HEK293T (cell line): Measurements from ENCODE around the gene KCNJ2.

Experiments
- CTCF ChIA-PET: fragments of 350-600 bp; formaldehyde crosslinking; extraction: SDS; loops from one replicate; lab custom pipeline; 2021; ENCODE audit warnings: antibody characterized with exemption, inconsistent platforms; lab: Yijun Ruan, JAX
- POLR2A ChIA-PET: fragments of 350-600 bp; formaldehyde crosslinking; extraction: SDS; loops from one replicate; lab custom pipeline; 2020; ENCODE audit warnings: antibody characterized with exemption, inconsistent platforms; lab: Yijun Ruan, JAX
- DNase-seq: peaks from one replicate; pipeline ENCODE4 v3.0.0; 2012; ENCODE audit warnings: mixed read lengths; ENCODE audit errors: extremely low spot score
- ARNT ChIP-seq: fragments of 450-650 bp; IDR thresholded peaks from 2 replicates; pipeline ENCODE4 v1.6.1; 2017; ENCODE audit warnings: mild to moderate bottlenecking
- BHLHE40 ChIP-seq: fragments of 450-650 bp; IDR thresholded peaks from 2 replicates; pipeline ENCODE4 v1.6.1; 2016; ENCODE audit warnings: mild to moderate bottlenecking, moderate library complexity, borderline replicate concordance
- CTBP1 ChIP-seq: fragments of 450-650 bp; IDR thresholded peaks from 2 replicates; pipeline ENCODE4 v1.6.1; 2016; ENCODE audit warnings: borderline replicate concordance
- ELF4 ChIP-seq: fragments of 450-650 bp; IDR thresholded peaks from 2 replicates; pipeline ENCODE4 v1.6.1; 2017; ENCODE audit warnings: antibody characterized with exemption
- FOXA1 ChIP-seq: fragments of 450-650 bp; IDR thresholded peaks from 2 replicates; pipeline ENCODE4 v1.6.1; 2016; ENCODE audit warnings: mild to moderate bottlenecking
- FOXK2 ChIP-seq: fragments of 450-650 bp; IDR thresholded peaks from 2 replicates; pipeline ENCODE4 v1.6.1; 2016; ENCODE audit warnings: mild to moderate bottlenecking
- FOXM1 ChIP-seq: fragments of 450-650 bp; IDR thresholded peaks from 2 replicates; pipeline ENCODE4 v1.6.1; 2017; ENCODE audit warnings: mild to moderate bottlenecking, borderline replicate concordance
- HDGF ChIP-seq: fragments of 450-650 bp; IDR thresholded peaks from 2 replicates; pipeline ENCODE4 v1.6.1; 2017; ENCODE audit warnings: antibody characterized with exemption, borderline replicate concordance
- L3MBTL2 ChIP-seq: fragments of 450-650 bp; conservative IDR thresholded peaks from 2 replicates; pipeline ENCODE4 v1.6.1; 2016; ENCODE audit warnings: mild to moderate bottlenecking
- LEF1 ChIP-seq: fragments of 450-650 bp; IDR thresholded peaks from 2 replicates; pipeline ENCODE4 v1.6.1; 2017; ENCODE audit warnings: mild to moderate bottlenecking, borderline replicate concordance
- NFRKB ChIP-seq: fragments of 450-650 bp; IDR thresholded peaks from 2 replicates; pipeline ENCODE4 v1.6.1; 2016; ENCODE audit warnings: mild to moderate bottlenecking, moderate library complexity
- SP1 ChIP-seq: fragments of 450-650 bp; IDR thresholded peaks from 2 replicates; pipeline ENCODE4 v1.6.1; 2017
- SUZ12 ChIP-seq: fragments of 450-650 bp; IDR thresholded peaks from 2 replicates; pipeline ENCODE4 v1.6.1; 2016; ENCODE audit warnings: mild to moderate bottlenecking
- TARDBP ChIP-seq: fragments of 450-650 bp; IDR thresholded peaks from 2 replicates; pipeline ENCODE4 v1.6.1; 2016
- ZNF384 ChIP-seq: fragments of 450-650 bp; IDR thresholded peaks from 2 replicates; pipeline ENCODE4 v1.6.1; 2016
- TF ChIP-seq, protein P1 (sequence below): fragments of 450-650 bp; IDR thresholded peaks from 2 replicates; pipeline ENCODE4 v1.6.1; 2016

The KCNJ2 gene

DNA sequence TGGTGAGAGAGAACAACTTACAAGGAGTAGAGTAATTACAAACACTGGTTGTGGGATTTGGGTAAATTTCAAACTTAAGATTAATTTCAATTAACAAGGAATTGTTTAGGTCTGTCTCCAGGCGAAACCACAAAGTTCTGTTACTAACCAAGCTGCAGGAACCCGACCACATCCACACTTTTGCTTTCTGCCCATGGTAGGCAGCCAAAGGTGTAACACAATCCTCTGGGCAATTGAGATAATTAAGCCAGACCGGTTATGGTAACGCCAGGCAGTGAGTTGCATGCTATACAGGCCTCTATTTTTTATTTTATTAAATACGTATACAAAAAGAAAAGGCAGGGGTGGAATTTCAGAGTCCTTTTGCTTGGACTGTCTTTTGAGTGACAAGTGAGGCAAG, 12.0 kb downstream of the KCNJ2 start:
- no peak for DNase-seq
- ChIA-PET CTCF (no interaction called here), POLR2A (no interaction called here)
- TF ChIP-seq ARNT (no peak), L3MBTL2 (no peak), FOXK2 (no peak), ELF4 (no peak), ZNF384 (no peak)

- CTCF ChIA-PET = no interaction called here
- POLR2A ChIA-PET = no interaction called here
Observed at GRCh38 chr17:70181866-70182265, 12.5 kb downstream of the KCNJ2 start.

GRCh38 chr17:70183508-70183907, 14.2 kb downstream of the KCNJ2 start:
- ChIA-PET POLR2A (no interaction called here), CTCF (no interaction called here)
- no peak for DNase-seq
- TF ChIP-seq HDGF (no peak), ARNT (no peak), FOXA1 (no peak), CTBP1 (no peak), TARDBP (no peak), ELF4 (no peak), L3MBTL2 (no peak), SP1 (no peak)
- TF ChIP-seq, protein P1, sequence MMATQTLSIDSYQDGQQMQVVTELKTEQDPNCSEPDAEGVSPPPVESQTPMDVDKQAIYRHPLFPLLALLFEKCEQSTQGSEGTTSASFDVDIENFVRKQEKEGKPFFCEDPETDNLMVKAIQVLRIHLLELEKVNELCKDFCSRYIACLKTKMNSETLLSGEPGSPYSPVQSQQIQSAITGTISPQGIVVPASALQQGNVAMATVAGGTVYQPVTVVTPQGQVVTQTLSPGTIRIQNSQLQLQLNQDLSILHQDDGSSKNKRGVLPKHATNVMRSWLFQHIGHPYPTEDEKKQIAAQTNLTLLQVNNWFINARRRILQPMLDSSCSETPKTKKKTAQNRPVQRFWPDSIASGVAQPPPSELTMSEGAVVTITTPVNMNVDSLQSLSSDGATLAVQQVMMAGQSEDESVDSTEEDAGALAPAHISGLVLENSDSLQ = no peak

More at GRCh38 chr17:70181866-70182265, 12.5 kb downstream of the KCNJ2 start:
- no peak for TF ChIP-seq LEF1
- no peak for TF ChIP-seq BHLHE40
- TF ChIP-seq NFRKB = no peak
- no peak for TF ChIP-seq FOXA1
- TF ChIP-seq SUZ12 = no peak
- TF ChIP-seq ZNF384 = no peak
- TF ChIP-seq TARDBP = no peak
- no peak for TF ChIP-seq HDGF
- no peak for TF ChIP-seq FOXK2
- TF ChIP-seq FOXM1 = no peak
- TF ChIP-seq, protein P1 = no peak
- TF ChIP-seq L3MBTL2 = no peak
- no peak for TF ChIP-seq SP1
- no peak for DNase-seq

- ChIA-PET CTCF (no interaction called here), POLR2A (no interaction called here)
- no peak for DNase-seq
- no peak for TF ChIP-seq FOXA1
- no peak for TF ChIP-seq L3MBTL2
Observed at GRCh38 chr17:70184207-70184606, 14.9 kb downstream of the KCNJ2 start.

- POLR2A ChIA-PET = no interaction called here
- TF ChIP-seq ARNT (no peak), NFRKB (no peak), ELF4 (no peak), ZNF384 (no peak), LEF1 (no peak), FOXA1 (no peak), HDGF (no peak)
- CTCF ChIA-PET = no interaction called here
- DNase-seq = no peak
Observed at GRCh38 chr17:70184770-70185169, 15.4 kb downstream of the KCNJ2 start.

- TF ChIP-seq FOXM1 (no peak), TARDBP (no peak), ZNF384 (no peak), NFRKB (no peak), L3MBTL2 (no peak), HDGF (no peak), ARNT (no peak), CTBP1 (no peak)
- ChIA-PET CTCF (no interaction called here), POLR2A (no interaction called here)
- no peak for DNase-seq
Observed at GRCh38 chr17:70185285-70185684, 16.0 kb downstream of the KCNJ2 start.

GRCh38 chr17:70187383-70187782, 18.1 kb downstream of the KCNJ2 start:
- CTCF ChIA-PET = no interaction called here
- DNase-seq = no peak
- TF ChIP-seq, protein P1 = no peak
- TF ChIP-seq CTBP1 = no peak
- POLR2A ChIA-PET = no interaction called here
